Vagina (tissue), 2 donors: ENCODE results near the gene FIZ1.

Source experiments
- CTCF ChIP-seq, 3 experiments: fragments of 450-650 bp in 2 of 3; fragments of 200-600 bp in 1 of 3; sonication (generic) in 1 of 3; IDR thresholded peaks; one replicate each; pipeline ENCODE4 v1.5.1; 2017 to 2019; ENCODE audit warnings: antibody characterized with exemption in 3 of 3, mild to moderate bottlenecking in 2 of 3, moderate library complexity in 2 of 3
- POLR2A ChIP-seq, 2 donors: fragments of 450-650 bp; IDR thresholded peaks; one replicate each; pipeline ENCODE4 v1.6.1; 2017; ENCODE audit warnings: antibody characterized with exemption in 2 of 2, mild to moderate bottlenecking in 2 of 2, moderate library complexity in 2 of 2

- TF ChIP-seq CTCF (IDR thresholded peaks at IDR 0.05): no peak
- TF ChIP-seq POLR2A (IDR thresholded peaks at IDR 0.05): no peak
Observed at GRCh38 chr19:55615543-55616394, 16.5 kb upstream of the FIZ1 start.
